ENCODE results near the gene RIMS4.

The RIMS4 gene

DNA sequence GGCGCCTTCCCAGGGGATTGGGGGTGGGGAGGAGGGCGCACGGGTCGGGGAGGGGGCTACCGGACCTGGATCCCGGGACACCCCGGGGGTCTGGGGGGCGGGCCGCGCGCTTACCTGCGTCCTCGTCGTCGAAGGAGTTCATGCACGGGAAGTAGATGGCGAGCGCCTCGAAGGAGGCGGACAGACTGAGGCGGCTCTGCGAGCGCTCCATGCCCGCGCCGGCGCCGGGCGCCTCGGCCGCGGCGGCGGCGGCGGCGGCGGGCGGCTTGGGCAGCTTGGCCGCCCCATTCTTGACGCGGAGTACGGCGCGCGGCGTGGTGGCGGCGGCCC lies 320 bp downstream of the RIMS4 start:
- no peak overlapping the region for H3K4me3 ChIP-seq (ENCODE audit: low read depth, low read length)
- DNase-seq (ENCODE audit: low read depth) = no peak
- TF ChIP-seq, protein P1, sequence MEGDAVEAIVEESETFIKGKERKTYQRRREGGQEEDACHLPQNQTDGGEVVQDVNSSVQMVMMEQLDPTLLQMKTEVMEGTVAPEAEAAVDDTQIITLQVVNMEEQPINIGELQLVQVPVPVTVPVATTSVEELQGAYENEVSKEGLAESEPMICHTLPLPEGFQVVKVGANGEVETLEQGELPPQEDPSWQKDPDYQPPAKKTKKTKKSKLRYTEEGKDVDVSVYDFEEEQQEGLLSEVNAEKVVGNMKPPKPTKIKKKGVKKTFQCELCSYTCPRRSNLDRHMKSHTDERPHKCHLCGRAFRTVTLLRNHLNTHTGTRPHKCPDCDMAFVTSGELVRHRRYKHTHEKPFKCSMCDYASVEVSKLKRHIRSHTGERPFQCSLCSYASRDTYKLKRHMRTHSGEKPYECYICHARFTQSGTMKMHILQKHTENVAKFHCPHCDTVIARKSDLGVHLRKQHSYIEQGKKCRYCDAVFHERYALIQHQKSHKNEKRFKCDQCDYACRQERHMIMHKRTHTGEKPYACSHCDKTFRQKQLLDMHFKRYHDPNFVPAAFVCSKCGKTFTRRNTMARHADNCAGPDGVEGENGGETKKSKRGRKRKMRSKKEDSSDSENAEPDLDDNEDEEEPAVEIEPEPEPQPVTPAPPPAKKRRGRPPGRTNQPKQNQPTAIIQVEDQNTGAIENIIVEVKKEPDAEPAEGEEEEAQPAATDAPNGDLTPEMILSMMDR (IDR thresholded peaks at IDR 0.05; ENCODE audit: low read depth, low read length, missing control alignments) = no peak
- in situ Hi-C loops (cut with HindIII; ENCODE audit: low sequenced_read_pairs) = no loop called here

DNA sequence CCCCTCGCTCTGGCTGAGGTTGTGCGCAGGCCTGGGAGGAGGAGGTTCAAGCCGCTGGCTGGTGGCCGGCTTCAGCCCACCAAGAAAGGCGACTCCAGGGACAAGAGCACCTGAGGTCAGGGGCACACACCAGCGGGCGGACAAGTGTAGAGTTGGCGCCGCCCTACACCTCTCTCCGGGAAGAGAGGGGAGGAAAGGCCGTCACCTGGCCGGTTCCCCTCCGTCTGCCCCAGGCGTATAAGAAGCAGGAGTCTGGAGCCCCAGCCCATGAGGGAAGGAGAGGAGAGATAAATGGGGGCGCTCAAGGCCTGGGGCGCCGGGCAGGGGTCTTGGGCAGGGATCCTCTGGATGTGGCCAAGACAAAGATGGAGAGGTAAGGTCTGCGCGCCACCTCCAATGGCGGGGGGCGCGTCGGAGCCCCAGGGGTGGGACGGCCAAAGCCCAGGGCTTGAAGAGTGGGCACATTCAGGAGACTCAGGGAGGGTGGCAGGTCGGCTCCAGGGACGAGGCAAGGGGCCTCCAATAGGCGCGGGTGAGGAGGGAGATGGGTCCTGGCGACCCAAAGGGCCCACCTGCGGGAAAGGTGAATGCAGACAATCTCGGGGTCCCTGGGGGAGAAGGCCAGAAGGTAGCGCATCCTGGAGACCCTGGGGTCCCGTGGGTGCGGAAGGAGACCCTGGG lies 826 bp downstream of the RIMS4 start:
- in situ Hi-C loops (cut with HindIII; ENCODE audit: low sequenced_read_pairs) = no loop called here
- no peak for DNase-seq (ENCODE audit: low read depth)
- TF ChIP-seq, protein P1 (IDR thresholded peaks at IDR 0.05; ENCODE audit: low read depth, low read length, missing control alignments) = no peak
- no peak overlapping the region for H3K4me3 ChIP-seq (ENCODE audit: low read depth, low read length)

DNA sequence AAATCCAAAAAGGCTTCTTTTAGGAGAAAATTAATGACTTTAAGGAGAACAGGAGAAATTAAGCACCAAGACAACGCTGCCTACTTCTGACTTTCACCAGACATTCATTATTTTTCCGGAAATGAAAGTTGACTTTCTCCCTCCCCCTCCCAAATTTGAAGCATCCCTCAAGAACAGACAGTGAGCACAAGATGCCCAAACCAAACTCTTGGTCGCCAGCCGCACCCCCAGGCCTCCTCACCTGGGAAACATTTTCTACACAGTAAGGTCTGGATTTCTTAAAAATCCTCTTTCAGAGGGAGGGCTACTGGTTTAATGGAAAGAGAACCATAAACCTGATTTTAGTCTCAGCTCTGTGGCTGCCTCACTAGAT lies 2.7 kb downstream of the RIMS4 start:
- in situ Hi-C loops (cut with HindIII; ENCODE audit: low sequenced_read_pairs) = no loop called here
- TF ChIP-seq, protein P1 (IDR thresholded peaks at IDR 0.05; ENCODE audit: low read depth, low read length, missing control alignments) = no peak
- no peak for DNase-seq (ENCODE audit: low read depth)
- no peak overlapping the region for H3K4me3 ChIP-seq (ENCODE audit: low read depth, low read length)

DNA sequence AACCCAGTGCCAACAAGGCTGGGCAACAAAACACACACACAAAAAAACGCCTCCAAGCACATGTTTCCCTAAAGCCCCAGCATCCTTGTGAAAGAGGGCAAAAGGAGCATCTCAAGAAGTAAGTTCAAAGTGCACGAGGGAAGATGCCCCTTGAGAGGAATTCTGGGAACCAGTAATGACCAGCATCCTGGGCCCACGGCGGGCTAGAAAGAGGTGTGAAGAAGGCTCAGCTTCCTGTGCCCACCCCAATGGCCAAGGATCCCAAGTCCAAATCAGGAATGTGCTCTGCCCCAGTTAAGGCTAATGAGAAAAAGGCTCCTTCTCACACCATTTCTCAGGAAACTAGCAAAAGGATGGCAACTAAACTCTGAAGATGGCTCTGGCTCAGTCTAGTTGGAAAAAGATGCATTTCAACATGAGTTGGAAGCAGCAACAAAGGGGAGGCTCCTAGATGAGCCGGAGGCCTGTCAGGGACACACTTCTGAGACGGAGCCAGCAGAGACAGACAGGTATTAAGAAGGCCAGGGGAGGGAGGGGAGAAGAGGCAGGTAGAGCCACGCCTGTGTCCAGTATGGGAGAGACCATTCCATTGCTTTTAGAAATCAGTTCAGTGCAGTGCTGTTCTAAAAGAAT lies 3.2 kb downstream of the RIMS4 start:
- DNase-seq (ENCODE audit: low read depth) = no peak
- no peak overlapping the region for H3K4me3 ChIP-seq (ENCODE audit: low read depth, low read length)
- TF ChIP-seq, protein P1 (IDR thresholded peaks at IDR 0.05; ENCODE audit: low read depth, low read length, missing control alignments) = no peak
- in situ Hi-C loops (cut with HindIII; ENCODE audit: low sequenced_read_pairs) = no loop called here

DNA sequence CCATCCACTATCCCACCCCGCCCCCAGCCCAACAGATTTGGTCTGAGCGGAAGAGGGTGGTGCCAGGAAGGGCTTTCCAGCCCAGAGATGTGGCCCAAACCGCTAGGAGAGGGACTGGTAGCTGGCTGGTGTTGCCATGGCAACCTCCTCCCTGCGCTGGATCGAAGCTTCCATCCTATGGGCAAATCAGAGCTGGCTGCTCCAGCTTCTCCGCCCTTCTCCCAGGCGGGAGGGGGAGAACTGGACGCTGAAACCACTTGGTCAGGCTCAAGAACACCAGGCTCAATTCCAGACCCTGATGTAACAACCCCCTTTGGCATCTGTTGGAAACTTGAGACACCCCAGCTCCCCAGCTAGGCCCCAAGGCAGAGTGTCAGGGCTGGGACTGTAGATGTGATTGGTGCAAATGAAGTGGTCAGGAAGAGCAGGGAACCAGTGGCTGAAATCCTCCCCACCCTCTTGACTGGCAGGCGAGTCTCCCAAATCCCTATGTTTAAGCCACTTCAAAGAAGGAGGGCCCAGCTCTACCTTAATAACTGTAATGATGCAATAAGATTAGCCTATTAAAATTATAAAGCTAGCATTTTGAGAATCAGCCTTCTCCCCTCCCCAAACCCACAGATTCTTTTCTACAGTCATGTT lies 4.2 kb downstream of the RIMS4 start:
- H3K4me3 ChIP-seq (ENCODE audit: low read depth, low read length) = no peak overlapping the region
- DNase-seq (ENCODE audit: low read depth) = no peak
- in situ Hi-C loops (cut with HindIII; ENCODE audit: low sequenced_read_pairs) = no loop called here
- TF ChIP-seq, protein P1 (IDR thresholded peaks at IDR 0.05; ENCODE audit: low read depth, low read length, missing control alignments) = no peak

DNA sequence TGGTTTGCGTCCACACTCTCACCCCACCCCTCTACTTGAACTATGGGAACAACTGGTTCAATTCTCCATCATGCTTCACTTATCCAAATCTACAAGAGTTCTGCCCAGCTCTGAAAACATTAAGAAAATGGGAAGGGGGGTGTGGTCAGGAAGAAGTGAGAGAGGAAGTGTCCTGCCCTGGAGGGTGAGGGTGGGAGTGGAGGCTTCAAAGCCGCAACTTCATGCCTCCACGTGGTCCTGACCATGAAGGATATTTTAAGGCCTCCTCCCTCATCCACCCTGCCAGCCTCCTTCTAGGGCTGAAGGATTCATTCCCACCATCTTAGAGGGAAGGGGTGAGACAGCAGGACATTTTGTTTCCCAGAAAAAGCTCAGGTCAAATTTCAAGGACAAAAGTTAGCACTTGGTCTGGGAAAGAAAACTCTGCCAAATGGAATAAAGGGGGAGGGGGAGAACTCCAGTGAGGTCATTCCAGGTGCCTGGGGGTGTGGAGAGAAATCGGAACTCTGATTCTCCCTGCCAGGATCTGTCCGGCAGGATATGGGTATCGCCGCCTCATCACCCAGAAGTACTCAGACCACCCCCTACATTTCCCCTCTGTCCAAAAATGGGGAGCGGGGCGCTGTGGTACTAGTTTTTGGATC lies 4.9 kb downstream of the RIMS4 start:
- no peak overlapping the region for H3K4me3 ChIP-seq (ENCODE audit: low read depth, low read length)
- in situ Hi-C loops (cut with HindIII; ENCODE audit: low sequenced_read_pairs) = no loop called here
- TF ChIP-seq, protein P1 (IDR thresholded peaks at IDR 0.05; ENCODE audit: low read depth, low read length, missing control alignments) = no peak
- DNase-seq (ENCODE audit: low read depth) = no peak
